Left lung (tissue), 10 donors: Measurements from ENCODE around the gene HSPH1. TPM values are rescaled to one million over a fixed set of nuclear protein-coding genes. Genes with fewer than 3 reads are reported as not detected.

Source experiments
- ATAC-seq: fragments of 200-7000 bp; cut with Tn5 transposase; one replicate; pipeline ENCODE4 v1.9.1; 2020; ENCODE audit warnings: moderate library complexity
- DNase-seq, 4 donors: peaks; one replicate each; pipeline ENCODE4 v3.0.0-alpha.2; 2013 to 2020
- H3K27ac ChIP-seq, 2 donors: fragments of 200-600 bp; sonication (generic) in 1 of 2; one replicate each; pipeline versions ENCODE4 v1.5.0 to v1.8.0; 2020 to 2021
- H3K27me3 ChIP-seq, 2 donors: fragments of 200-600 bp; sonication (generic) in 1 of 2; one replicate each; pipeline versions ENCODE4 v1.5.0 to v1.8.0; 2020 to 2021
- H3K36me3 ChIP-seq, 2 donors: fragments of 200-600 bp; sonication (generic) in 1 of 2; one replicate each; pipeline versions ENCODE4 v1.5.0 to v1.8.0; 2020 to 2021
- H3K4me1 ChIP-seq, 2 donors: fragments of 200-600 bp; one replicate each; pipeline ENCODE4 v1.8.0; 2021
- H3K4me3 ChIP-seq, 2 donors: fragments of 200-600 bp; sonication (generic) in 1 of 2; one replicate each; pipeline versions ENCODE4 v1.5.0 to v1.8.0; 2020 to 2021; ENCODE audit warnings: mild to moderate bottlenecking in 1 of 2
- H3K9me3 ChIP-seq, 2 donors: fragments of 200-600 bp; sonication (generic) in 1 of 2; one replicate each; pipeline versions ENCODE4 v1.5.0 to v1.8.0; 2020 to 2021
- intact Hi-C, 2 donors: fragments of 100-400 bp; cut with DNase I; formaldehyde crosslinking; loops; one replicate each; pipeline versions ENCODE4 v1.11.2 to v1.14.2; 2022
- polyA plus RNA-seq, 6 donors: library from polyadenylated mRNA; unstranded; fragments of 120-200 nt; gene quantifications; one replicate each; pipeline ENCODE4 v1.2.1, GENCODE V29; 2013; ENCODE audit not compliant: insufficient read length in 6 of 6
- total RNA-seq, 2 donors: library from RNA; stranded (reverse); fragmentation: NEBNext Ultra II Directional; extraction: Animal tissue kit (Norgen Biotek cat#: 25700); gene quantifications; one replicate each; pipeline ENCODE4 v1.2.1, GENCODE V29; 2021
- TF ChIP-seq, protein P1 (sequence below), 2 donors: fragments of 200-600 bp; sonication (generic) in 1 of 2; IDR thresholded peaks; one replicate each; pipeline versions ENCODE4 v1.5.0 to v1.8.0; 2021; ENCODE audit warnings: antibody characterized with exemption in 2 of 2
- donor health status: DM: no; HTN: yes; CAD: no.
- donor health status: DM: no; HTN: no; CAD: no.

HSPH1 gene
- total and polyA plus RNA-seq, 8 donors, result 72.9 to 124 (median 93.5) TPM

DNA sequence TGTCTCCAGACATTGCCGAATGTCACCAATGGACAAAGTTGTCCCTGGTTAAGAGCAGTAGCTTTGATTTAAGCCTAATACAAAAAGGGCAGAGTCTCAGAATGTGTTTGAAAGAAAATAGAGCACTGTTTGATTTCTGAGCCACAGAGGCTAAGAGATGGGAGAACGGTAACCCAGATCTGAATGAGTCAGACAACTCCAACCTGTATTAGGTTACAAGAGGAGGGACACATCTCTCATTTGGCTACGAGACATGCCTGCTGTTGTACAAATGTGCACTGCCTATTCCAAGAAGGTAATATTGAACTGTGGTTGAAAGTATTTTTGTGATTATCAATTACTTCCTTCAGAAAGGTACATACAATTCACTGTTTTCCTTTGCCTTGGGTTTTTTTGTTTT lies 4.9 kb upstream of the HSPH1 start:
- ATAC-seq (no peak), DNase-seq (no peak)
- Histone ChIP-seq H3K27me3 (no peaks in the 10 kb centered on the region), H3K27ac (no peak overlapping the region), H3K36me3 (no peaks in the 10 kb centered on the region), H3K4me1 (peaks cover 4 to 7% of the 10 kb centered on the region in 2 donors), H3K4me3 (no peak overlapping the region), H3K9me3 (no peaks in the 10 kb centered on the region)
- intact Hi-C loops, result no loop called here
- TF ChIP-seq, protein P1, sequence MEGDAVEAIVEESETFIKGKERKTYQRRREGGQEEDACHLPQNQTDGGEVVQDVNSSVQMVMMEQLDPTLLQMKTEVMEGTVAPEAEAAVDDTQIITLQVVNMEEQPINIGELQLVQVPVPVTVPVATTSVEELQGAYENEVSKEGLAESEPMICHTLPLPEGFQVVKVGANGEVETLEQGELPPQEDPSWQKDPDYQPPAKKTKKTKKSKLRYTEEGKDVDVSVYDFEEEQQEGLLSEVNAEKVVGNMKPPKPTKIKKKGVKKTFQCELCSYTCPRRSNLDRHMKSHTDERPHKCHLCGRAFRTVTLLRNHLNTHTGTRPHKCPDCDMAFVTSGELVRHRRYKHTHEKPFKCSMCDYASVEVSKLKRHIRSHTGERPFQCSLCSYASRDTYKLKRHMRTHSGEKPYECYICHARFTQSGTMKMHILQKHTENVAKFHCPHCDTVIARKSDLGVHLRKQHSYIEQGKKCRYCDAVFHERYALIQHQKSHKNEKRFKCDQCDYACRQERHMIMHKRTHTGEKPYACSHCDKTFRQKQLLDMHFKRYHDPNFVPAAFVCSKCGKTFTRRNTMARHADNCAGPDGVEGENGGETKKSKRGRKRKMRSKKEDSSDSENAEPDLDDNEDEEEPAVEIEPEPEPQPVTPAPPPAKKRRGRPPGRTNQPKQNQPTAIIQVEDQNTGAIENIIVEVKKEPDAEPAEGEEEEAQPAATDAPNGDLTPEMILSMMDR (IDR thresholded peaks at IDR 0.05), result no peak

DNA sequence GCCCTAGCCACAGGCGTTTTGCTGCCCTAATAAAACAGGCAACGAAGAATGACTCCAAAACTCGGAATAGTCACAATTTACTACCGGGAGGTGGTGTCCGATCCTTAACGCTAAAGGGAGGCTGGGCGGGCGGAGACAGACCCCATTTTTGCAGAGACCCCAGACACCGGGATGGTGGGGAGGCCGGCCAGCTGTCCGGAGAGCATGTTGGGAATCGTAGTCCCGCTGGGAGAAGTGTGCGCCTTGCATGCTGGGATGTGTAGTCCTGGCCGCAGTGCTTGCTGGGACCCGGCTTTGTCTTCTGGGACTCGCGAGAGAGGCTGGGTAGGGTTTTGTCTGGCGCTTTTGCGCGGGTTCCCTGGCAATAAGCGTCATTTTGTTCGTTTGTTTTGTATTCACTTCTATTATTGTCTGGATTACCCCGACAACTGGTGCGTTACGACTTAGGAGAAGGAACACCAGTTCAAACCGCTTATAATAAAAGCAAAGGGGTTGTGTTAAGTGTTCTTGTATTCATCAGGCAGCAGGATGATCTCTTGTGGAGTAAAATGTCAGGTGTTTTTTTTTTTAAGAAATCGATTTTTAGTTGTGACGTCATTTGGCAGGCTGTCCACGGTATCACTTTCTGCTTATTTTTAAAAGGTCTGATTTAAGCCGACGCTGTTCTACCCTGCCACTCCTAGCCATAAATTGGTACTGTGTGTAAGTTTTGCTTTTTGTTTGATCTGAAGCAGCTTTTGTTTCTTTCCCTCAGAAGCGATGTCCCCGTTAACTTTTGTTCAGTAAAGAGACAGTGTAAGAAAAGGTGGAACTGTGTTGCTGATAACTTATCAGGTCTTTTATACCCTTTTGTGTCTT lies 676 bp upstream of the HSPH1 start:
- intact Hi-C loops, result no loop called here
- Histone ChIP-seq H3K27me3 (no peaks in the 10 kb centered on the region), H3K4me3 (peak overlapping the region; percentile 75 to 98), H3K27ac (peak overlapping the region; percentile 91 to 100), H3K4me1 (peaks cover 17 to 31% of the 10 kb centered on the region in 2 donors), H3K9me3 (no peaks in the 10 kb centered on the region), H3K36me3 (peaks cover 0 to 9% of the 10 kb centered on the region in 2 donors)
- TF ChIP-seq, protein P1 (IDR thresholded peaks at IDR 0.05), result no peak
- DNase-seq (peak; percentile 96 to 99 (median 98)), ATAC-seq (peak; percentile 94)

DNA sequence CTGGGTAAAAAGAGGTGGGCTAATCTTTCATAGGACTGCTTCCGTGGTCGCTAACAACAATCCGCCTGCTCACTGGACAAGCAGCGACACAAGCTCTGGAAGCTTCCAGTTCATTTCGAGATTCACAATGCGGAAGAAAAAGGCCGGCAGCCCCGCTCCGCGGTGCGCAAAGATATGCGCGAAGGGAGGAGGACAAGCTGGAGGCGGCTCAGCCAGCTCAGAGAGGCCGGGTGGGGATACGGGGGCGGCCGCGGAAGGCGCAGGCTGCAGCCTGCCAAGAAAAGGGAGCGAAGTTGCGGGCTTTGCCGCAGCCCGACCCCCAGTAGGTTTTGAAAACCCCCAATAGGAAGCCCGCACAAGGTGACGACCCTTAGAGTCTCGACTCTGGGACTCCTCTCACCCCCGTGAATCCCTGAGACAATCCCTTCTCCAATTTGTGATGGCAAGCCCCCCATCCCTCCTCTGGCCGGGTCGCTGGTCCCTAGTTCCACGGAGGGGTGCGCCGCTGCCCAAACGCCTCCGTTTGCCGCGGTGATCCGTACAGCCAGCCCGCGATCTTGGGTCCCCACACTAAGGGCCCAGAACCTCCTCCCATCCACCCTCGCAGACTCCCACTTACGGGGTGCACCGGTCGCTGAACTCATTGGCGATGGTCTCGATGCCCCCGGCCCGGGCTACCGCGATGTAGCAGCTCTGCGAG lies 697 bp downstream of the HSPH1 start:
- Histone ChIP-seq H3K4me3 (peak overlapping the region; percentile 75 to 98), H3K27me3 (no peaks in the 10 kb centered on the region), H3K36me3 (peaks cover 0 to 22% of the 10 kb centered on the region in 2 donors), H3K27ac (peak overlapping the region; percentile 91 to 100), H3K9me3 (no peaks in the 10 kb centered on the region), H3K4me1 (peaks cover 17 to 31% of the 10 kb centered on the region in 2 donors)
- DNase-seq (peak; percentile 64 to 89 (median 81)), ATAC-seq (peak; percentile 50)
- TF ChIP-seq, protein P1 (IDR thresholded peaks at IDR 0.05), result no peak
- intact Hi-C loops, result no loop called here

DNA sequence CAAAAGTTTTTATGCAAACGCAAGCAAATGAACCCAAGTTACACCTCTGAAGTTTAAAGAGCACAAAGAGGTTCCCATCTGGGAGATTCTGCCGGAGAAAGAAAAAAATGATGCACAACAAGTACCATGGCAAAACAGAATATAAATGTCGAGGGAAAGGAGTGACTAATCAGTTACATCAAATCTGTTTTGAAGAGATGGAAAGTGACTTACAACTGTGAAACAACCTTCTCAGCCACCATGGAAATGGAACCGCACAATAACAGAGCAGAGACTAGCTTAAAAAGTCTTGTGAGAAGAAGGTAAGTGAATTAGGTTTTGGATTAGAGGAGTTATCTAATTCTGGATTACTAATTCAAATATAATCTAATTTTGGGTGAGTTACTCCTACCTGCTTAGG lies 2.4 kb downstream of the HSPH1 start:
- DNase-seq (no peak), ATAC-seq (no peak)
- Histone ChIP-seq H3K4me1 (peaks cover 17 to 31% of the 10 kb centered on the region in 2 donors), H3K4me3 (peak overlapping the region in 1 of 2 donors; percentile 98), H3K27me3 (no peaks in the 10 kb centered on the region), H3K36me3 (peaks cover 8 to 39% of the 10 kb centered on the region in 2 donors), H3K27ac (no peak overlapping the region), H3K9me3 (no peaks in the 10 kb centered on the region)
- intact Hi-C loops, result no loop called here
- TF ChIP-seq, protein P1 (IDR thresholded peaks at IDR 0.05), result no peak

DNA sequence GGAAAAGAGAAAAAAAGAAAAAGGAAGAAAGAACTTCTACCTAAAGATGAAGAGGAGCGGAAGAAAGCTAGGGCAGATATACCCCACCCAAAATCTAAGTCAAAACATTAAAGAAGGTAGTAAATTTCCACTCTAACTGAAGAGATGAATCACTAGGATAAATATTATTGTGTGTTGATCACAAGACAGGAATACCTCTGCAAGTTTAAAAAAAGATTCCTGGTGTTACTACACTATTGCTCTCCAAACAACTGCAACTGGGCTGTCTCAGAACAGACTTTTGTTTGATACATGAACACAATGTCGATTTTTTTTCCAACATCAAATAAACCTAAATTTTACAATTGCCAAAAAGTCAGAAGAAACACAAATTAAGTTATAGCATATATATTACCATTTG lies 6.8 kb downstream of the HSPH1 start:
- Histone ChIP-seq H3K36me3 (peaks cover 8 to 83% of the 10 kb centered on the region in 2 donors), H3K9me3 (no peaks in the 10 kb centered on the region), H3K27me3 (no peaks in the 10 kb centered on the region), H3K27ac (no peak overlapping the region), H3K4me3 (no peak overlapping the region), H3K4me1 (peaks cover 8 to 16% of the 10 kb centered on the region in 2 donors)
- intact Hi-C loops, result no loop called here
- DNase-seq, result no peak
- TF ChIP-seq, protein P1 (IDR thresholded peaks at IDR 0.05), result no peak
- no peak for ATAC-seq
